ENCODE results near the gene TREML1. TPM values are rescaled to one million over a fixed set of nuclear protein-coding genes. Genes with fewer than 3 reads are reported as not detected.

TREML1 gene
- total and polyA plus RNA-seq, 9 of the 15 experiments (the other 6 are each of a cell fraction or from before 2014, with no cell fraction given) = not detected

GRCh38 chr6:41122918-41123317, 31.2 kb downstream of the TREML1 start (continued):
- no peak for TF ChIP-seq PURB (CRISPR knock-in tag; IDR thresholded peaks at IDR 0.05; ENCODE audit: low read depth)

GRCh38 chr6:41122373-41122772, 31.8 kb downstream of the TREML1 start:
- Histone ChIP-seq H3K4me3 (no peak overlapping the region), H3K79me2 (ENCODE audit: control insufficient read depth, insufficient read depth, low read length) (no peaks in the 10 kb centered on the region), H4K20me1 (replicated peaks; ENCODE audit: control insufficient read depth, insufficient read depth, low read length) (no peaks in the 10 kb centered on the region), H3K9ac (ENCODE audit: insufficient read depth in 1 of 2, low read depth in 2 of 2, low read length in 2 of 2) (no peak overlapping the region), H3K9me3 (replicated peaks; ENCODE audit: control insufficient read depth, insufficient read depth, low read depth, low read length) (no peaks in the 10 kb centered on the region), H3K4me2 (ENCODE audit: insufficient read depth, low read length) (no peak overlapping the region), H3K4me1 (replicated peaks in 1 of 2; ENCODE audit: control insufficient read depth in 2 of 2, insufficient read depth in 2 of 2, low read length in 2 of 2) (no peaks in the 10 kb centered on the region), H3K9me1 (ENCODE audit: control insufficient read depth, insufficient read depth, low read length) (no peaks in the 10 kb centered on the region), H3K36me3 (ENCODE audit: control insufficient read depth, insufficient read depth, low read length) (no peaks in the 10 kb centered on the region), H3K27ac (ENCODE audit: extremely low read depth, low read depth, low read length) (no peak overlapping the region), H2AFZ (ENCODE audit: low read depth, low read length) (no peak overlapping the region), H3K27me3 (ENCODE audit: control insufficient read depth in 2 of 2, insufficient read depth in 2 of 2, low read length in 2 of 2) (peaks cover 0 to 11% of the 10 kb centered on the region in 2 experiments; a peak in 3 of 5 replicates)
- no peak for FAIRE-seq
- in situ Hi-C loops (cut with MboI) (no loop called here), intact Hi-C loops (cut with micrococcal nuclease) (no loop called here)
- no peak for TF ChIP-seq PHF20 (IDR thresholded peaks at IDR 0.05; ENCODE audit: partially characterized antibody)
- no peak for TF ChIP-seq ZNF717 (CRISPR knock-in tag; IDR thresholded peaks at IDR 0.05)
- no peak for TF ChIP-seq SAFB2 (IDR thresholded peaks at IDR 0.05; ENCODE audit: borderline replicate concordance, low read depth, low read length, severe bottlenecking)
- TF ChIP-seq CREB3L1 (IDR thresholded peaks at IDR 0.05; ENCODE audit: borderline replicate concordance, low read depth) = no peak
- no peak for TF ChIP-seq EGR1 (conservative IDR thresholded peaks at IDR 0.05)
- no peak for TF ChIP-seq PCBP2 (IDR thresholded peaks at IDR 0.05; ENCODE audit: low read depth, low read length, poor library complexity, severe bottlenecking)
- TF ChIP-seq PRPF4 (IDR thresholded peaks at IDR 0.05; ENCODE audit: insufficient read depth, low read depth, low read length, poor library complexity, severe bottlenecking) = no peak
- no peak for TF ChIP-seq MTA2 (IDR thresholded peaks at IDR 0.05; ENCODE audit: low read depth)
- TF ChIP-seq FUS (optimal IDR thresholded peaks at IDR 0.05; ENCODE audit: low read depth, low read length) = no peak
- TF ChIP-seq ZBTB17 (CRISPR knock-in tag; IDR thresholded peaks at IDR 0.05) = no peak
- DNase-seq (ENCODE audit: extremely low read depth in 1 of 4, low spot score in 3 of 4) = no peak
- no peak for ATAC-seq
- 8% methylated on average over 1 of the region's 1 CpG for WGBS (ENCODE audit: insufficient coverage, low coverage, missing lambda C conversion rate)
- BruUV-seq (replicated peaks) = no TSS peak
- CTCF ChIA-PET (ENCODE audit: low intra/inter-chr PET ratio) = no interaction called here
- POLR2A ChIA-PET = no interaction called here

Measured in K562 (cell line).